GM23338 (cell line): ENCODE measurements around the gene PTGFR. TPM values are rescaled to one million over a fixed set of nuclear protein-coding genes. Genes with fewer than 3 reads are reported as not detected.

ENCODE experiments used
- ATAC-seq: fragments of 200-7000 bp; cut with Tn5 transposase; 3 replicates; pipeline ENCODE4 v1.9.1; 2020
- DNase-seq: peaks from one replicate; pipeline ENCODE4 v3.0.0-alpha.2; 2015; ENCODE audit warnings: low spot score
- H2AFZ ChIP-seq: fragments of 200-600 bp; sonication (generic); 2 replicates; pipeline ENCODE4 v1.8.0; 2016; ENCODE audit warnings: antibody characterized with exemption, mild to moderate bottlenecking, moderate library complexity
- H3F3A ChIP-seq: fragments of 200-600 bp; sonication (generic); replicated peaks from 2 replicates; pipeline ENCODE4 v1.8.0; 2017; ENCODE audit warnings: antibody characterized with exemption, mixed run types, low read depth
- H3K27ac ChIP-seq: fragments of 200-600 bp; sonication (generic); 2 replicates; pipeline ENCODE4 v1.6.1; 2016; ENCODE audit warnings: low read depth
- H3K27me3 ChIP-seq: fragments of 200-600 bp; sonication (generic); 2 replicates; pipeline ENCODE4 v1.8.0; 2016; ENCODE audit warnings: mild to moderate bottlenecking, mixed run types, moderate library complexity; ENCODE audit not compliant: insufficient read depth
- H3K36me3 ChIP-seq: fragments of 200-600 bp; sonication (generic); 2 replicates; pipeline ENCODE4 v1.8.0; 2016; ENCODE audit warnings: mild to moderate bottlenecking; ENCODE audit not compliant: insufficient read depth
- H3K4me1 ChIP-seq: fragments of 200-600 bp; sonication (generic); 2 replicates; pipeline ENCODE4 v1.8.0; 2016; ENCODE audit warnings: mild to moderate bottlenecking, moderate library complexity; ENCODE audit not compliant: insufficient read depth
- H3K4me2 ChIP-seq: fragments of 200-600 bp; sonication (generic); 2 replicates; pipeline ENCODE4 v1.7.1; 2017; ENCODE audit warnings: mixed run types
- H3K4me3 ChIP-seq: fragments of 200-600 bp; sonication (generic); 2 replicates; pipeline ENCODE4 v1.6.1; 2016; ENCODE audit warnings: mixed run types
- H3K79me2 ChIP-seq: fragments of 200-600 bp; sonication (generic); replicated peaks from 2 replicates; pipeline ENCODE4 v1.8.0; 2017; ENCODE audit warnings: mild to moderate bottlenecking; ENCODE audit not compliant: insufficient read depth
- H3K9me2 ChIP-seq: fragments of 200-600 bp; sonication (generic); 2 replicates; pipeline ENCODE4 v1.8.0; 2017; ENCODE audit not compliant: insufficient read depth
- H4K20me1 ChIP-seq: fragments of 200-600 bp; sonication (generic); replicated peaks from 2 replicates; pipeline ENCODE4 v1.8.0; 2017; ENCODE audit warnings: mild to moderate bottlenecking; ENCODE audit not compliant: insufficient read depth
- H3K27ac Mint-ChIP-seq: 2 replicates; pipeline ENCODE4 v1.8.0; 2020; ENCODE audit warnings: inconsistent platforms, mild to moderate bottlenecking, moderate library complexity, mixed read lengths
- H3K27me3 Mint-ChIP-seq: 3 replicates; pipeline ENCODE4 v1.8.0; 2022; ENCODE audit warnings: low read depth, mild to moderate bottlenecking, moderate library complexity, mixed read lengths, inconsistent platforms; ENCODE audit not compliant: insufficient read depth, poor library complexity
- H3K36me3 Mint-ChIP-seq: 3 replicates; pipeline ENCODE4 v1.8.0; 2021; ENCODE audit warnings: low read depth, mild to moderate bottlenecking, inconsistent platforms, moderate library complexity, mixed read lengths
- H3K4me1 Mint-ChIP-seq: 3 replicates; pipeline ENCODE4 v1.8.0; 2020; ENCODE audit warnings: mild to moderate bottlenecking, inconsistent platforms, mixed read lengths
- H3K4me3 Mint-ChIP-seq: 3 replicates; pipeline ENCODE4 v1.8.0; 2021; ENCODE audit warnings: moderate library complexity, mild to moderate bottlenecking, inconsistent platforms, mixed read lengths
- H3K9me3 Mint-ChIP-seq: 3 replicates; pipeline ENCODE4 v1.8.0; 2020; ENCODE audit warnings: moderate library complexity, mild to moderate bottlenecking, inconsistent platforms, mixed read lengths
- CREB1 ChIP-seq: fragments of 250-450 bp; sonication (Bioruptor Pico); IDR thresholded peaks from 2 replicates; pipeline ENCODE4 v1.5.0; 2020; ENCODE audit warnings: low read depth, mild to moderate bottlenecking, moderate library complexity
- CTCF ChIP-seq, 2 experiments: fragments of 200-600 bp in 1 of 2; sonication (generic) in 1 of 2; conservative IDR thresholded peaks; 2 replicates each; pipeline versions ENCODE4 v1.5.1 to v1.6.1; 2016 to 2017; ENCODE audit warnings: antibody characterized with exemption in 2 of 2, low read depth in 2 of 2, mild to moderate bottlenecking in 2 of 2, moderate library complexity in 1 of 2
- EZH2phosphoT487 ChIP-seq: fragments of 200-600 bp; sonication (generic); IDR thresholded peaks from one replicate; pipeline ENCODE4 v1.8.1; 2018; ENCODE audit warnings: antibody characterized with exemption; ENCODE audit not compliant: unreplicated experiment
- JUNB ChIP-seq: IDR thresholded peaks from one replicate; pipeline ENCODE4 v1.6.1; 2016; ENCODE audit warnings: antibody characterized with exemption; ENCODE audit not compliant: unreplicated experiment
- NANOG ChIP-seq: IDR thresholded peaks from 2 replicates; pipeline ENCODE4 v1.6.1; 2016; ENCODE audit warnings: antibody characterized with exemption, borderline replicate concordance
- REST ChIP-seq: IDR thresholded peaks from one replicate; pipeline ENCODE4 v1.6.1; 2018; ENCODE audit warnings: antibody characterized with exemption; ENCODE audit not compliant: unreplicated experiment
- ZNF114 ChIP-seq: fragments of 250-450 bp; sonication (Bioruptor Pico); IDR thresholded peaks from 2 replicates; pipeline ENCODE4 v1.5.0; 2020; ENCODE audit warnings: mild to moderate bottlenecking, moderate library complexity
- ZNF331 ChIP-seq: fragments of 250-450 bp; sonication (Bioruptor Pico); IDR thresholded peaks from 2 replicates; pipeline ENCODE4 v1.5.0; 2020; ENCODE audit warnings: low read depth, mild to moderate bottlenecking, moderate library complexity
- polyA plus RNA-seq: library from polyadenylated mRNA; unstranded; fragments of >200 nt; fragmentation: Nextera tagmentation; extraction: Ambion mirVana; gene quantifications from 2 replicates; pipeline ENCODE4 v1.2.1, GENCODE V29; 2016
- total RNA-seq: library from RNA; depleted of rRNA; stranded (reverse); fragments of >200 nt; shearing (Covaris generic); gene quantifications from 2 replicates; pipeline ENCODE4 v1.2.3, GENCODE V29; 2014
- TF ChIP-seq, protein P1 (sequence below): IDR thresholded peaks from 2 replicates; pipeline ENCODE4 v1.6.1; 2016; ENCODE audit warnings: antibody characterized with exemption

PTGFR gene
- total and polyA plus RNA-seq, 2 experiments from 2014 or later = 0.24 TPM; not detected in 1

GRCh38 chr1:78516716-78517115 is 25.9 kb downstream of the PTGFR start (continued):
- TF ChIP-seq, protein P1, sequence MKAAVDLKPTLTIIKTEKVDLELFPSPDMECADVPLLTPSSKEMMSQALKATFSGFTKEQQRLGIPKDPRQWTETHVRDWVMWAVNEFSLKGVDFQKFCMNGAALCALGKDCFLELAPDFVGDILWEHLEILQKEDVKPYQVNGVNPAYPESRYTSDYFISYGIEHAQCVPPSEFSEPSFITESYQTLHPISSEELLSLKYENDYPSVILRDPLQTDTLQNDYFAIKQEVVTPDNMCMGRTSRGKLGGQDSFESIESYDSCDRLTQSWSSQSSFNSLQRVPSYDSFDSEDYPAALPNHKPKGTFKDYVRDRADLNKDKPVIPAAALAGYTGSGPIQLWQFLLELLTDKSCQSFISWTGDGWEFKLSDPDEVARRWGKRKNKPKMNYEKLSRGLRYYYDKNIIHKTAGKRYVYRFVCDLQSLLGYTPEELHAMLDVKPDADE = no peak
- TF ChIP-seq EZH2phosphoT487 = no peak
- no peak for TF ChIP-seq JUNB
- no peak for TF ChIP-seq NANOG

DNA sequence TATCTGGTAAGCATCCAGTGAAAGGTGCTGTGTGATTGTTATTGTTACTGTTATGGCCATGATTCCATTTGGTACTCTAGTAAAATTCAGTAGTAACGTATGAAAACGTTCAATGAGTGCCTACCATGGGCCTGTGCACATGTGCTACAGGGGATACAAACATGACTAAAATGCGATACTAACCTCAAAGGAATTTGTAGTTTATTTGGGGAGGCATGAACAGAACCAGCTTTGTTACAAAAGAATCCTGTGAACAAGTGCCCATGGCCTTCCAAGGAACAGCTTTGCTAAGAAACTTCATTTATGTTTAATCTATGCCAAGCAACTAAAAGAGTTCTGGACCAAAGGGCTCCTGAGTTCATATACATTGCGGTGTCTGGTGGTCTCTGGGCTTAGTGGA is 28.7 kb downstream of the PTGFR start:
- H3K36me3 Mint-ChIP-seq = no peaks in the 10 kb centered on the region
- Histone ChIP-seq H4K20me1 (no peaks in the 10 kb centered on the region), H3K27me3 (no peaks in the 10 kb centered on the region), H3K36me3 (no peaks in the 10 kb centered on the region), H3K4me3 (no peak overlapping the region), H3K4me1 (no peaks in the 10 kb centered on the region), H2AFZ (no peak overlapping the region), H3K79me2 (no peaks in the 10 kb centered on the region), H3K27ac (no peak overlapping the region), H3K4me2 (no peak overlapping the region), H3F3A (no peaks in the 10 kb centered on the region), H3K9me2 (no peaks in the 10 kb centered on the region)
- no peak overlapping the region for H3K4me3 Mint-ChIP-seq
- TF ChIP-seq NANOG = no peak
- no peak for TF ChIP-seq ZNF331
- TF ChIP-seq EZH2phosphoT487 = no peak
- no peak for TF ChIP-seq JUNB
- no peak for TF ChIP-seq ZNF114 (CRISPR knock-in tag)
- TF ChIP-seq REST = no peak
- no peak for TF ChIP-seq CTCF (conservative IDR thresholded peaks at IDR 0.05; ENCODE audit: low read depth in 2 of 2)
- no peak for TF ChIP-seq CREB1 (CRISPR knock-in tag)
- no peak overlapping the region for H3K27ac Mint-ChIP-seq
- no peak for ATAC-seq
- DNase-seq = no peak
- H3K9me3 Mint-ChIP-seq = no peaks in the 10 kb centered on the region
- 0 out of 3 replicates have a peak, but pooled peaks cover 2% of the 10 kb centered on the region for H3K4me1 Mint-ChIP-seq
- no peaks in the 10 kb centered on the region for H3K27me3 Mint-ChIP-seq
